NT2/D1 (cell line): ENCODE results near the gene GPRC5B.

Source experiments
- SUZ12 ChIP-seq: IDR thresholded peaks from 2 replicates; pipeline ENCODE4 v1.6.1; 2011; ENCODE audit not compliant: insufficient read length, insufficient read depth; ENCODE audit errors: extremely low read depth
- YY1 ChIP-seq: IDR thresholded peaks from 2 replicates; pipeline ENCODE4 v1.6.1; 2011; ENCODE audit not compliant: insufficient read length, insufficient read depth
- ZNF274 ChIP-seq: IDR thresholded peaks from 2 replicates; pipeline ENCODE4 v1.6.1; 2011; ENCODE audit warnings: mild to moderate bottlenecking, low read depth, low read length

DNA sequence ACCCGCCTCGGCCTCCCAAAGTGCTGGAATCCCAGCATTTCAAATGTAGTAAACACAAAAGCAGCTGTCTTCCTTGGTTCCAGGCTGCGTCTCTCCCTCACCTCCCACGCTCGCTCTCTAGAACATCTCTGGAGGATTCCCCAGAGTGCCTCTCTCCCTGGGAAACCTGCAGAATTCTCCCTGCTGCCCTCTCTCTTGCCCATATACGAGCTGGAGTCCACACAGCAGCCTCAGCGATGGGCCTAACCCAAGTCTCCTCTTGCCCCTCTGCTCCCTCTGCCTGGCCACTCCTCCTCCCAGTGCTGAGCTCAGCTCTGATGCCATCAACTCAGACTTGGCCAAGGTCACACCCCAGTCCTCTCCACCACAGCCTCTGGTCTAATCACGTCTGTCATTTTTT lies 10.6 kb downstream of the GPRC5B start:
- TF ChIP-seq YY1 (no peak), ZNF274 (no peak), SUZ12 (no peak)
